IgD-negative memory B cell (primary cell): ENCODE measurements around the gene MYO7A. TPM values are rescaled to one million over a fixed set of nuclear protein-coding genes. Genes with fewer than 3 reads are reported as not detected.
A peak's percentile ranks its signal among the peaks of the same experiment; 100 is the strongest.

Experiments used
- H3K27ac Mint-ChIP-seq, 3 donors: one replicate each; pipeline ENCODE4 v1.8.0; 2020 to 2022; ENCODE audit warnings: mild to moderate bottlenecking in 3 of 3, mixed read lengths in 3 of 3, moderate library complexity in 1 of 3
- H3K27me3 Mint-ChIP-seq: one replicate; pipeline ENCODE4 v1.8.0; 2021; ENCODE audit warnings: mixed read lengths
- H3K36me3 Mint-ChIP-seq: one replicate; pipeline ENCODE4 v1.8.0; 2020; ENCODE audit warnings: mild to moderate bottlenecking, mixed read lengths
- H3K4me1 Mint-ChIP-seq, 3 donors: one replicate each; pipeline ENCODE4 v1.8.0; 2020 to 2022; ENCODE audit warnings: mixed read lengths in 3 of 3, mild to moderate bottlenecking in 1 of 3
- H3K4me3 Mint-ChIP-seq, 4 donors: one replicate each; pipeline ENCODE4 v1.8.0; 2020 to 2022; ENCODE audit warnings: mild to moderate bottlenecking in 4 of 4, mixed read lengths in 4 of 4, moderate library complexity in 3 of 4
- H3K9me3 Mint-ChIP-seq, 3 donors: one replicate each; pipeline ENCODE4 v1.8.0; 2020 to 2021; ENCODE audit warnings: mixed read lengths in 3 of 3, mild to moderate bottlenecking in 1 of 3
- polyA plus RNA-seq: library from polyadenylated mRNA; unstranded; fragments of 300-500 nt; fragmentation: Illumina TruSeq; gene quantifications from one replicate; pipeline ENCODE4 v1.2.3, GENCODE V29; 2021

Gene MYO7A
- polyA plus RNA-seq, 1 donor from 2014 or later: not detected

GRCh38 chr11:77125695-77126094 is 2.4 kb upstream of the MYO7A start:
- no peak overlapping the region for H3K4me3 Mint-ChIP-seq

DNA sequence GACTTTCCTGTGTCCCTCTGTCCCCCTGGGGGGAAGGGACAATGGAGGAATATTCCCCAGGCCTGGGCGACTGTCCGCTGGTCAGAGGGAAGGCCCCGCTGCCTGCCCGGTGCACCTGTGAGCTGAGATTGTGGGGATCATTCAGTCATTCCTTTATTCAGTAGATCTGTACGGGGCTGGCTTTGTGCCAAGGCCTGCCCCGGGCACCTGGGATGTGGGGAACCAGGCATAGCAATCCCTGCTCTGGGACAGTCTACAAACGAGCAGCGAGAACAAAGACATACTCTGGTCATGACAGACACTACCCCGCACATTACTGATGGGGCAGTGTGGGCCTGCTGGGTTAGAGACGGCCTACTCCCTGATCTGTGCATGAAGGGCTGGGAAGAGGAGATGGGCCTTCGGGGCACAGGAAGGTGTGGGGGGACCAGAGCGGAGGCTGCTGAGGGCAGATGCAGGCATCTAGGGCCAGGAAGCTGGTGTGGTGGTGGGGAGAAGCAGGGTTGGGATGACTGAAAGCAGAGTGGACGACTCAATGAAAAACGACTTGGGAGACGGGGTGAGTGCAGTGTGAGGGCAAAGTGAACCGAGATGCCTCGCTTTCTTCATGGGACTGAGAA is 1.8 kb upstream of the MYO7A start:
- H3K36me3 Mint-ChIP-seq: no peaks in the 10 kb centered on the region
- peaks cover 8% of the 10 kb centered on the region for H3K27me3 Mint-ChIP-seq
- peaks cover 2 to 15% (median 8%) of the 10 kb centered on the region in 3 donors for H3K4me1 Mint-ChIP-seq
- H3K4me3 Mint-ChIP-seq: no peak overlapping the region
- H3K27ac Mint-ChIP-seq: no peak overlapping the region
- H3K9me3 Mint-ChIP-seq: no peaks in the 10 kb centered on the region

More at GRCh38 chr11:77125695-77126094, 2.4 kb upstream of the MYO7A start:
- Mint-ChIP-seq H3K4me1 (peaks cover 3 to 15% (median 8%) of the 10 kb centered on the region in 3 donors), H3K27ac (no peak overlapping the region), H3K9me3 (no peaks in the 10 kb centered on the region), H3K27me3 (peaks cover 8% of the 10 kb centered on the region), H3K36me3 (no peaks in the 10 kb centered on the region)

DNA sequence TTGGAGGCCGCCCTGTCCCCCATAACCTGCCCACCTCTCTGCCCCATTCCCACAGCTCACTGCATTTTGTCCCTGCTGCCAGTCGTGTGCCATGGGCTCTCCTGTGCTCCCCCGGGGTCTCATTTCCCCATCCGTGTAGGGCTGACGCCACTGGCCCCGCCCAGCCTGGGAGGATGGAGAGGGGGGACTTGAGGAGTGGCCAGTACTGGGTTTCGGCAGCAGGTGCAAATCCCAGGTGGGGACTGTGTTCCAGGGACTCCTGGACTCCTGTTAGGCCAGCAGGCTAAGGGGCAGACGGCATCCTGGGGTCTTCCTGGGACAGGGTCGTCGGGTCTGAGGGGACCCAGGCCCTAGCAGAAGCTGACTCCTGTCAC is 1.2 kb upstream of the MYO7A start:
- Mint-ChIP-seq H3K4me1 (peaks cover 2 to 15% (median 8%) of the 10 kb centered on the region in 3 donors), H3K9me3 (no peaks in the 10 kb centered on the region), H3K36me3 (no peaks in the 10 kb centered on the region), H3K27ac (no peak overlapping the region), H3K27me3 (peaks cover 8% of the 10 kb centered on the region), H3K4me3 (peak overlapping the region in 3 of 4 donors; percentile 26 to 76 (median 66))

GRCh38 chr11:77127235-77127911 is 673 bp upstream of the MYO7A start:
- H3K27me3 Mint-ChIP-seq: peaks cover 8% of the 10 kb centered on the region
- peak overlapping the region in 1 of 3 donors; percentile 23 for H3K27ac Mint-ChIP-seq
- no peaks in the 10 kb centered on the region for H3K36me3 Mint-ChIP-seq
- no peaks in the 10 kb centered on the region for H3K9me3 Mint-ChIP-seq
- H3K4me3 Mint-ChIP-seq: peak overlapping the region; percentile 26 to 80 (median 71)
- H3K4me1 Mint-ChIP-seq: peaks cover 2 to 15% (median 8%) of the 10 kb centered on the region in 3 donors

DNA sequence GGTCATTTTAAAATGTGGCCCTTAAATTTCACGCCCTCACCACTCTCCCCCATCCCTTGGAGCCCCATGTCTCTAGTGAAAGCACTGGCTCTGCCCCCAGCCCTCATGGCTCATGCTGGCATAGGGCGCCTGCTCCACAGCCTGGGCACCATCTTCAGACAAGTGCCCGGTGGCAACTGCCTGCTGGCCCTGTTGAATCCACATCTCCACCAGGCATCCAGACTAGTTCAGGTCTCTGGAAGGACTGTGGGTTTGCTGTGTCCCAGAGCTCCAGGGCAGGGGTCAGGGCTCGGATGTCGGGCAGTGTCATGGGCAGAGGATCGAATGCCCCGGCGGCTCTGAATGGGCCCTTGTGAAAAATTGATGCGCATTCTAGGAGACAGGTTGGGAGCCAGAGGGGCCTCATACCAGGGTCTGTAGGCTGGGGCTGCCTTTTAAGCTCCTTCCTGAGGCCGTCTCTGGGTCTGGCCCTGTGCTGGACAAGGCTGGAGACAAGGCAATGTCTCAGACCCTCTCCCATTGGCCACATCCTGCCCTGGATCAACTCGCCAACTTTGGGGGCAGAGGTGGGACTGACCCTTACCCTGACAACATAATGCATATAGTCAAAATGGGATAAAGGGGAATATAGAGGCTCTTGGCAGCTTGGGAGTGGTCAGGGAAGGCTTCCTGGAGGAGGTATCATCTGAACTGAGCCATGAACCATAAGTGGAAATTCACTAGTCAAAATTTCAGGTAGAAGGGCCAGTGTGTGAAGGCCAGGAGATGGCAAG is 1.2 kb downstream of the MYO7A start:
- peaks cover 2 to 15% (median 8%) of the 10 kb centered on the region in 3 donors for H3K4me1 Mint-ChIP-seq
- H3K36me3 Mint-ChIP-seq: no peaks in the 10 kb centered on the region
- no peak overlapping the region for H3K27ac Mint-ChIP-seq
- no peak overlapping the region for H3K4me3 Mint-ChIP-seq
- H3K9me3 Mint-ChIP-seq: peaks cover 0 to 8% (median 0%) of the 10 kb centered on the region in 3 donors
- peaks cover 9% of the 10 kb centered on the region for H3K27me3 Mint-ChIP-seq

- Mint-ChIP-seq H3K4me1 (peaks cover 2 to 15% (median 8%) of the 10 kb centered on the region in 3 donors), H3K27ac (no peak overlapping the region), H3K4me3 (no peak overlapping the region), H3K27me3 (peaks cover 9% of the 10 kb centered on the region), H3K36me3 (no peaks in the 10 kb centered on the region), H3K9me3 (peaks cover 0 to 8% (median 0%) of the 10 kb centered on the region in 3 donors)
These were observed 2.1 kb downstream of the MYO7A start for GRCh38 chr11:77129842-77130756.

GRCh38 chr11:77130763-77131513 is 2.9 kb downstream of the MYO7A start:
- H3K27me3 Mint-ChIP-seq: peaks cover 9% of the 10 kb centered on the region
- no peak overlapping the region for H3K27ac Mint-ChIP-seq
- H3K9me3 Mint-ChIP-seq: peaks cover 0 to 8% (median 0%) of the 10 kb centered on the region in 3 donors
- H3K36me3 Mint-ChIP-seq: no peaks in the 10 kb centered on the region
- no peak overlapping the region for H3K4me3 Mint-ChIP-seq
- H3K4me1 Mint-ChIP-seq: peaks cover 3 to 15% (median 8%) of the 10 kb centered on the region in 3 donors

DNA sequence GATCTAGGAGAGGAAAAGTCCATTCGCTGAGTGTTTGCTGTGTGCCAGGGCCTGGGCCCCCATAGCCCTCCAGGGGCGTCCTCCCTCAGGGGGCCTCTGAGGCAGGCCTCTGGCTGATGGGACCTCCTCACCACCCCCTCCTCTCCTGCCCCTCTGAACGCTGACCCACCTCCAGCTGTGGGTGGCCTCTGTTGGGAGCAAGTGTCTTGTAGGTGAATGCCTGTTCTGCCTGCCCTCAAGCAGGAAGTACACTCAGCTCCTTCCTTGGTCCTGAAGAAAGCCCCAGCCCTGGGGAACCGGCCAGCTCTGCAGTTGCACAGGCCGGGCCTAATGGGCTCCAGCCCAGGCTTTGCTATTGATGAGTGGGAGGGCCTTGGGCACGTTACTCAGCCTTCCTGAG is 3.5 kb downstream of the MYO7A start:
- no peaks in the 10 kb centered on the region for H3K36me3 Mint-ChIP-seq
- no peak overlapping the region for H3K27ac Mint-ChIP-seq
- H3K4me3 Mint-ChIP-seq: no peak overlapping the region
- peaks cover 13% of the 10 kb centered on the region for H3K27me3 Mint-ChIP-seq
- peaks cover 0 to 8% (median 0%) of the 10 kb centered on the region in 3 donors for H3K9me3 Mint-ChIP-seq
- H3K4me1 Mint-ChIP-seq: peaks cover 3 to 11% (median 8%) of the 10 kb centered on the region in 3 donors

DNA sequence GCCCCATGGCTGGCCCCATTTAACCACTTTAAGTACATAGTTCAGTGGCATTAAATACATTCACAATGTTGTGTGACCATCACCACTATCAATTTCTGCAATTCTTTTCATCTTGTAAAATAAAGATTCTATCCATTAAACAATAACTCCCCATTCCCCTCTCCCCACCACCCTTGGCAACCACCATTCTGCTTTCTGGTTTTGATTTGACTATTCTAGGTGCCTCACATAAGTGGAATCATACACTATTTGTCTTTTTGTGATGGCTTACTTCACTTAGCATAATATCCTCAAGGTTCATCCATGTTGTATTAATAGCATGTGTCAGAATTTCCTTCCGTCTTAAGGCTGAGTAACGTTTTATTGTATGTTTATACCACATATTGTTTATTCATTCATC is 7.0 kb downstream of the MYO7A start:
- Mint-ChIP-seq H3K36me3 (no peaks in the 10 kb centered on the region), H3K27ac (no peak overlapping the region), H3K27me3 (peaks cover 19% of the 10 kb centered on the region), H3K4me1 (peaks cover 0 to 5% (median 1%) of the 10 kb centered on the region in 3 donors), H3K4me3 (no peak overlapping the region), H3K9me3 (peaks cover 0 to 8% (median 0%) of the 10 kb centered on the region in 3 donors)

DNA sequence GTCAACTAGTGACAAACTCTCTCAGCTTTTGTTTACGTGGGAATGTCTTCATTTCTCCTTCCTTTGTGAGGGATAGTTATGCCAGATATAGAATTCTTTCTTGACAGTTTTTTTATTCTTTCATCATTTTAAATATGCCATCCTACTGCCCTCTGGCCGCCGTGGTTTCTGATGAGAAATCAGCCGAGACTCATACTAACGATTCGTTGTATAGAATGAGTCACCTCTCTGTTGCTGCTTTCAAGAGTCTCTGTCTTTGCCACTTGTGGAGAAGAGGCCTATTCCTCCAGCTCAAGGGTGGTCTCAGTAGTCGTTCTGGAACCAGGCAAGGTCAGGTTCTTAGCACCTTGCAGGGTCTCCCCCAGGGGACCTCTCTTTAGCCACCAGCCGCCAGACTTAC is 8.0 kb downstream of the MYO7A start:
- H3K4me1 Mint-ChIP-seq: peaks cover 0 to 5% (median 1%) of the 10 kb centered on the region in 3 donors
- peaks cover 0 to 8% (median 0%) of the 10 kb centered on the region in 3 donors for H3K9me3 Mint-ChIP-seq
- no peak overlapping the region for H3K4me3 Mint-ChIP-seq
- no peaks in the 10 kb centered on the region for H3K36me3 Mint-ChIP-seq
- peaks cover 19% of the 10 kb centered on the region for H3K27me3 Mint-ChIP-seq
- H3K27ac Mint-ChIP-seq: no peak overlapping the region

DNA sequence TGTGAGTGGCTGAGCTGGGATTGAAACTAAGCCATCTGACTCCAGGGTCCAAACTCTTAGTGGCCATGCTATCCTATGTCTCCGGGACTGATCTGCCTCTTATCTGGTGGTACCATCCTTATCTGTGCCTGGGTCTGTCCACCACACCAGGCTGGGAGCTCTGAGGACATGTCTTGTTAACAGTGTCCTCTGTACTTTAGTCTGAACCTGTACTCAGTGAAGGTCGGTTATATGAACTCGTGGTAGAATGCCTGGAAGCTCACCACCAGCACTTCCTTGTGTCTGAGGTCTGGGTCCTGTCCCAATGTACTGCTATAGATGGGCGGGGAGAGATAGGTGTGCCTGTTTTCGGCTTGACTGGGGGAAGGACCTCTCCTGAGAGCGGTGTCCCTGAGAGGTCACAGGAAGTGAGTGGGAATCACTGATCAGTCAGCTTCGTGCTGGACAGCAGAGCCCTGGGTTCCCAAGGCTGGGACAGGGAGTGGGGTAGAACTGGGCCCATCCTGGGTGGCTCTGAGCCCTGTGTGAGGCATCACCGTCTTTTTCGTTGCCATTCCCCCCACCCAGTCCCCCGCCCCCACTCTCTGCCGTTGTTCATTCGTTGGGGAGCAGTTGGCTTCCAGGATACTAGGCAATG is 8.9 kb downstream of the MYO7A start:
- Mint-ChIP-seq H3K27ac (no peak overlapping the region), H3K27me3 (peaks cover 21% of the 10 kb centered on the region), H3K4me1 (peaks cover 0 to 5% (median 1%) of the 10 kb centered on the region in 3 donors), H3K36me3 (no peaks in the 10 kb centered on the region), H3K4me3 (no peak overlapping the region), H3K9me3 (peaks cover 0 to 8% (median 0%) of the 10 kb centered on the region in 3 donors)

DNA sequence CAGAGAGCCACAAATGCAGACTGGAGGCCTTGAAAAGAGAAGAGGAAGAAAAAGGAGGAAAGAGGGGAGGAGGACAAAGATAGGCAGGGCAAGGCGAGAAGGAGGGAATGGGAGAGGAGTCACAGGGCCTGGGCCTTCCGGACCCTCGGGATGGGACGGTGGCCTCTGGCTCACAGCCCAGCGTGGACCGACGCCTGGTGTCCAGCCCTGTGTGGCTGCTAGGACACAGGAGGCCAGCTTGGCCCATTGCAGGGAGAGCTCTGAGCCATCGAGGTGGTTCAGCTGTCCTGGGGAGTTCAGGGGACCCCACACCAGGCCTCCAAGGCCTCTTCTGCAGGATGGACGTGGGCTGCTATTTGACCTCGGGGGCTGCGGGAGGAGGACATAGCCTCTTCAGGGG is 9.4 kb downstream of the MYO7A start:
- Mint-ChIP-seq H3K9me3 (peaks cover 0 to 8% (median 0%) of the 10 kb centered on the region in 3 donors), H3K4me1 (peaks cover 0 to 5% (median 1%) of the 10 kb centered on the region in 3 donors), H3K36me3 (no peaks in the 10 kb centered on the region), H3K27ac (no peak overlapping the region), H3K27me3 (peaks cover 21% of the 10 kb centered on the region), H3K4me3 (no peak overlapping the region)

GRCh38 chr11:77138106-77138649 is 10.1 kb downstream of the MYO7A start:
- Mint-ChIP-seq H3K27me3 (peaks cover 21% of the 10 kb centered on the region), H3K27ac (no peak overlapping the region), H3K36me3 (no peaks in the 10 kb centered on the region), H3K4me3 (no peak overlapping the region), H3K9me3 (peaks cover 0 to 6% (median 0%) of the 10 kb centered on the region in 3 donors), H3K4me1 (peaks cover 0 to 5% (median 1%) of the 10 kb centered on the region in 3 donors)
